HG03558 (cell line): Measurements from ENCODE around the gene ERP44.

Experiments
- ATAC-seq: cut with Tn5 transposase; IDR thresholded peaks from one replicate; pipeline ENCODE4 v1.9.1; 2021; ENCODE audit warnings: moderate number of reproducible peaks; ENCODE audit not compliant: unreplicated experiment; ENCODE audit errors: extremely low read depth

The ERP44 gene

GRCh38 chr9:99962680-99963261, 136.0 kb downstream of the ERP44 start:
- ATAC-seq: no peak

- no peak for ATAC-seq
These were observed 143.2 kb downstream of the ERP44 start for GRCh38 chr9:99955606-99956005.

- ATAC-seq: no peak
These were observed 144.0 kb downstream of the ERP44 start for GRCh38 chr9:99954819-99955218.

GRCh38 chr9:99953861-99954507, 144.8 kb downstream of the ERP44 start:
- no peak for ATAC-seq

GRCh38 chr9:99948896-99949295, 149.9 kb downstream of the ERP44 start:
- no peak for ATAC-seq

GRCh38 chr9:99948482-99948881, 150.3 kb downstream of the ERP44 start:
- ATAC-seq: no peak

GRCh38 chr9:99947395-99947794, 151.4 kb downstream of the ERP44 start:
- no peak for ATAC-seq

- ATAC-seq: no peak
These were observed 161.7 kb downstream of the ERP44 start for GRCh38 chr9:99936947-99937587.

- ATAC-seq: no peak
These were observed 167.5 kb downstream of the ERP44 start for GRCh38 chr9:99931155-99931840.

- no peak for ATAC-seq
These were observed 169.1 kb downstream of the ERP44 start for GRCh38 chr9:99929652-99930051.
